Parathyroid adenoma (tissue), 2 donors: ENCODE measurements around the gene ZC3HAV1.

ENCODE experiments used
- H2AFZ ChIP-seq: fragments of 300-600 bp; sonication (generic); one replicate; pipeline ENCODE4 v1.7.0; 2017; ENCODE audit warnings: antibody characterized with exemption, mild to moderate bottlenecking
- H3K27ac ChIP-seq: fragments of 300-600 bp; sonication (generic); one replicate; pipeline ENCODE4 v1.7.0; 2017
- H3K27me3 ChIP-seq: fragments of 300-600 bp; sonication (generic); one replicate; pipeline ENCODE4 v1.7.0; 2017; ENCODE audit warnings: low read length; ENCODE audit not compliant: control insufficient read depth, insufficient read depth
- H3K36me3 ChIP-seq: fragments of 300-600 bp; sonication (generic); one replicate; pipeline ENCODE4 v1.7.0; 2017; ENCODE audit warnings: low read length; ENCODE audit not compliant: control insufficient read depth, insufficient read depth
- H3K4me1 ChIP-seq: fragments of 300-600 bp; sonication (generic); one replicate; pipeline ENCODE4 v1.7.0; 2017; ENCODE audit warnings: control low read depth
- H3K4me2 ChIP-seq: fragments of 300-600 bp; sonication (generic); one replicate; pipeline ENCODE4 v1.7.0; 2017; ENCODE audit warnings: low read length
- H3K4me3 ChIP-seq: fragments of 300-600 bp; sonication (generic); one replicate; pipeline ENCODE4 v1.7.0; 2017; ENCODE audit warnings: low read depth, low read length
- H3K79me2 ChIP-seq: fragments of 300-600 bp; sonication (generic); one replicate; pipeline ENCODE4 v1.7.0; 2017; ENCODE audit warnings: control low read depth
- H3K9ac ChIP-seq: fragments of 300-600 bp; sonication (generic); one replicate; pipeline ENCODE4 v1.7.0; 2017; ENCODE audit warnings: mild to moderate bottlenecking
- H3K9me3 ChIP-seq: fragments of 300-600 bp; sonication (generic); one replicate; pipeline ENCODE4 v1.7.0; 2017; ENCODE audit warnings: low read length; ENCODE audit not compliant: control insufficient read depth
- TF ChIP-seq, protein P1 (sequence below): fragments of 300-600 bp; sonication (generic); IDR thresholded peaks from one replicate; pipeline ENCODE4 v1.7.0; 2017; ENCODE audit warnings: antibody characterized with exemption, mild to moderate bottlenecking
- donor health status: primary hyperparathyroidism.

ZC3HAV1 gene

DNA sequence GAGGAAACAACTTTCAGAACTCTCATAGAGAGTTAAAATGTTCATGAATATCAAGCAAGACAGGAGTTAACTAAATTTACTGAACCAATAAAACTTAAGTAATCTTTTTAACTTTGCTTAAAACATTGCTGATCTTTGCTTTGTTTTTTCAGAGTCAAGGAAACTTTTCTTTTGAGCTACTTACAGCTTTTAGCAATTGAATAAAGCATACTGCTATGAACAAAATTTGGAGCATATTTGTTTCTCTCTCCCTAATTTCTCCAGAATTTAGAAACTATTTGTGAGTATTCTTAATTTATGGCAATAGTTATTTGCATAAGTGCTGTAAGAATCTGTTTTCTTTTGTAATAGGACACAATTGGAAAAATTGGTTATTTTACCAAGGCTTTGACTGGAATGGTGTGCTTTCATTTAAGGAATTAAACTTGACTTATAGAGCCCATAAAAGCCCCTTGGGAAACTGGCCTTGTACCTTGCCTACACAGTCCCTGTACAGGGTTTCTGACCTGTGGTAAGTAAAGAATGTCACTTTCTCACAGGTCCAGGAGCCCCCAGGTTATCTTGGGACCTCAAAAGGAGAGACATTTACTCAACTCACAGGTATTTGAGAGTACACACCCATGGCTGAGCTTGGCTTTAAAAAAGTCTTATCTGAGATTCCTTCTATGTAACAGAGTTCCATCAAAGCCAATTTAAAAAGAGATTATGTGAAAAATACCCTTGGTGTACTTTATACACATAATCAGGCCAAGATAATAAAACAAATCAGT is 105.0 kb downstream of the ZC3HAV1 start:
- no peaks in the 10 kb centered on the region for H3K79me2 ChIP-seq
- TF ChIP-seq, protein P1, sequence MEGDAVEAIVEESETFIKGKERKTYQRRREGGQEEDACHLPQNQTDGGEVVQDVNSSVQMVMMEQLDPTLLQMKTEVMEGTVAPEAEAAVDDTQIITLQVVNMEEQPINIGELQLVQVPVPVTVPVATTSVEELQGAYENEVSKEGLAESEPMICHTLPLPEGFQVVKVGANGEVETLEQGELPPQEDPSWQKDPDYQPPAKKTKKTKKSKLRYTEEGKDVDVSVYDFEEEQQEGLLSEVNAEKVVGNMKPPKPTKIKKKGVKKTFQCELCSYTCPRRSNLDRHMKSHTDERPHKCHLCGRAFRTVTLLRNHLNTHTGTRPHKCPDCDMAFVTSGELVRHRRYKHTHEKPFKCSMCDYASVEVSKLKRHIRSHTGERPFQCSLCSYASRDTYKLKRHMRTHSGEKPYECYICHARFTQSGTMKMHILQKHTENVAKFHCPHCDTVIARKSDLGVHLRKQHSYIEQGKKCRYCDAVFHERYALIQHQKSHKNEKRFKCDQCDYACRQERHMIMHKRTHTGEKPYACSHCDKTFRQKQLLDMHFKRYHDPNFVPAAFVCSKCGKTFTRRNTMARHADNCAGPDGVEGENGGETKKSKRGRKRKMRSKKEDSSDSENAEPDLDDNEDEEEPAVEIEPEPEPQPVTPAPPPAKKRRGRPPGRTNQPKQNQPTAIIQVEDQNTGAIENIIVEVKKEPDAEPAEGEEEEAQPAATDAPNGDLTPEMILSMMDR = no peak
- no peak overlapping the region for H2AFZ ChIP-seq
- no peaks in the 10 kb centered on the region for H3K4me1 ChIP-seq
- no peak overlapping the region for H3K9ac ChIP-seq
- H3K4me2 ChIP-seq = no peak overlapping the region
- H3K9me3 ChIP-seq = no peaks in the 10 kb centered on the region
- no peaks in the 10 kb centered on the region for H3K27me3 ChIP-seq
- no peak overlapping the region for H3K27ac ChIP-seq
- H3K4me3 ChIP-seq = no peak overlapping the region
- H3K36me3 ChIP-seq = no peaks in the 10 kb centered on the region

DNA sequence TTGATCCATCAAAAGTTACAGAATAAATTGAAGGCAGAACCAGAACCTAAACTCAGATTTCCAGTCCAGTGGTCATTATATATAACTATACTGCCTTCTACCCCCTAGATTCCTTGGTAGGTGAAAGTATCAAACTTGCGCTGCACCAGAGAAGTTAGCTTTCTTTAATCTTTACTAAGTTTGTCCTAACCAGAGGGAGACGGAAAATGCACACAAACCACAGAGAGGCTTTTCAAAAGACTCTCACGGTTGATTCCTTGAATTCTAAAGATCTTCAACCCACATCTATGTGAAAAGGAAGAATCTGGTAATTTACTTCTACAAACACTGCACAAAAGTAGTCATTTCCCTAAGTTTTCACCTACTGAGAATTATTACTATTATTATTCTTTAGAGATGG is 110.1 kb downstream of the ZC3HAV1 start:
- H3K36me3 ChIP-seq = no peaks in the 10 kb centered on the region
- no peaks in the 10 kb centered on the region for H3K79me2 ChIP-seq
- H3K4me3 ChIP-seq = no peak overlapping the region
- TF ChIP-seq, protein P1 = no peak
- no peaks in the 10 kb centered on the region for H3K9me3 ChIP-seq
- H3K4me2 ChIP-seq = no peak overlapping the region
- no peak overlapping the region for H2AFZ ChIP-seq
- H3K27ac ChIP-seq = no peak overlapping the region
- H3K4me1 ChIP-seq = no peaks in the 10 kb centered on the region
- no peaks in the 10 kb centered on the region for H3K27me3 ChIP-seq
- no peak overlapping the region for H3K9ac ChIP-seq
